T-cell (primary cell): ENCODE data around the gene ATG4C. TPM values are rescaled to one million over a fixed set of nuclear protein-coding genes. Genes with fewer than 3 reads are reported as not detected.
"Not testable (repeated sequence)": the region's sequence is repeated elsewhere in the genome, so short reads cannot be mapped to it uniquely, and the experiment has no call there.

Experiments
- ATAC-seq, 4 experiments: fragments of 200-7000 bp in 3 of 4; fragments of 150-1000 bp in 1 of 4; cut with Tn5 transposase; replicated peaks in 1 of 4; 1 replicate in 3 of 4; 2 replicates in 1 of 4; pipeline ENCODE4 v1.10.0; 2021; ENCODE audit warnings: moderate library complexity in 3 of 4, mild to moderate bottlenecking in 2 of 4, moderate number of reproducible peaks in 1 of 4
- CTCF ChIA-PET, 2 donors: fragments of 300-600 bp; sonication (Branson Sonifier 250); formaldehyde crosslinking; loops; one replicate each; lab custom pipeline; 2022; ENCODE audit warnings: antibody characterized with exemption in 2 of 2; lab: Charles Lee
- POLR2A ChIA-PET, 2 donors: fragments of 300-600 bp; sonication (Branson Sonifier 250); formaldehyde crosslinking; loops; one replicate each; lab custom pipeline; 2022; ENCODE audit warnings: antibody characterized with exemption in 2 of 2; lab: Charles Lee
- DNase-seq, 35 experiments: peaks; one replicate each; pipeline versions ENCODE4 v3.0.0 to v3.0.0-alpha.2; 2013 to 2023
- H3K27ac ChIP-seq: one replicate; pipeline ENCODE4 v1.5.1; 2013; ENCODE audit warnings: low read length
- H3K27me3 ChIP-seq, 2 experiments: replicated peaks in 1 of 2; 1 replicate in 1 of 2; 2 replicates in 1 of 2; pipeline versions ENCODE4 v1.6.1 to v1.7.0; 2013; ENCODE audit warnings: low read length in 1 of 2, mixed read lengths in 1 of 2; ENCODE audit not compliant: control insufficient read depth in 2 of 2, insufficient read depth in 2 of 2; ENCODE audit errors: extremely low read depth in 1 of 2
- H3K36me3 ChIP-seq, 2 donors: 1 replicate in 1 of 2; 2 replicates in 1 of 2; pipeline versions ENCODE4 v1.6.1 to v1.7.0; 2013; ENCODE audit warnings: low read length in 1 of 2; ENCODE audit not compliant: control insufficient read depth in 2 of 2, insufficient read depth in 1 of 2; ENCODE audit errors: extremely low read depth in 1 of 2
- H3K4me1 ChIP-seq, 2 experiments: 1 replicate in 1 of 2; 2 replicates in 1 of 2; pipeline versions ENCODE4 v1.6.1 to v1.7.0; 2013; ENCODE audit warnings: low read length in 2 of 2, mixed read lengths in 1 of 2; ENCODE audit not compliant: insufficient read depth in 2 of 2, control insufficient read depth in 1 of 2; ENCODE audit errors: extremely low read depth in 1 of 2
- H3K4me3 ChIP-seq, 2 donors: 1 replicate in 1 of 2; 2 replicates in 1 of 2; pipeline versions ENCODE4 v1.5.1 to v1.7.0; 2013; ENCODE audit warnings: mild to moderate bottlenecking in 2 of 2, low read length in 1 of 2, moderate library complexity in 1 of 2; ENCODE audit not compliant: control insufficient read depth in 1 of 2; ENCODE audit errors: extremely low read depth in 1 of 2
- H3K9me3 ChIP-seq: 2 replicates; pipeline ENCODE4 v1.7.0; 2013
- H3K27ac Mint-ChIP-seq, 2 donors: one replicate each; pipeline ENCODE4 v1.8.0; 2020 to 2021; ENCODE audit warnings: mild to moderate bottlenecking in 2 of 2, mixed read lengths in 2 of 2
- H3K27me3 Mint-ChIP-seq, 2 donors: one replicate each; pipeline ENCODE4 v1.8.0; 2021 to 2022; ENCODE audit warnings: mixed read lengths in 2 of 2
- H3K36me3 Mint-ChIP-seq: one replicate; pipeline ENCODE4 v1.8.0; 2021; ENCODE audit warnings: mixed read lengths
- H3K4me1 Mint-ChIP-seq, 3 donors: one replicate each; pipeline ENCODE4 v1.8.0; 2020 to 2022; ENCODE audit warnings: mixed read lengths in 3 of 3, mild to moderate bottlenecking in 1 of 3
- H3K4me3 Mint-ChIP-seq, 3 donors: one replicate each; pipeline ENCODE4 v1.8.0; 2020 to 2022; ENCODE audit warnings: mild to moderate bottlenecking in 3 of 3, mixed read lengths in 3 of 3, moderate library complexity in 3 of 3
- H3K9me3 Mint-ChIP-seq, 3 donors: one replicate each; pipeline ENCODE4 v1.8.0; 2020 to 2022; ENCODE audit warnings: mixed read lengths in 3 of 3
- WGBS: methylation state at CpG from one replicate; pipeline ENCODE4 v1.1.5; 2013; ENCODE audit warnings: missing lambda C conversion rate; ENCODE audit not compliant: insufficient coverage; 5-methylcytosine and 5-hydroxymethylcytosine counted together
- total RNA-seq, 35 experiments: library from RNA in 6 of 35; stranded (reverse) in 6 of 35; fragments of 120-200 nt in 1 of 35; gene quantifications; one replicate each; pipeline versions ENCODE4 v1.2.1 to v1.2.4 and lab custom pipeline; 2013 to 2026

ATG4C gene
- total RNA-seq, 5 donors from 2014 or later (not counting 1 experiment from before 2014, with no cell fraction given): 6.4 to 11.8 (median 10.4) TPM

GRCh38 chr1:62746809-62747138 lies 37.2 kb upstream of the ATG4C start:
- no peak overlapping the region for H3K27ac ChIP-seq
- H3K36me3 Mint-ChIP-seq: no peaks in the 10 kb centered on the region
- H3K27me3 Mint-ChIP-seq: peaks cover 0 to 8% of the 10 kb centered on the region in 2 donors
- ChIA-PET CTCF (interaction anchor here (0.7 to 3.5 kb wide), 10 partner anchors 217 to 664 kb away, joined by 3 to 27 read pairs (median 8); no protein-coding TSS in a partner anchor), POLR2A (no interaction called here)
- H3K9me3 Mint-ChIP-seq: no peaks in the 10 kb centered on the region
- H3K4me1 ChIP-seq: no peaks in the 10 kb centered on the region
- ATAC-seq: no peak
- H3K4me3 Mint-ChIP-seq: no peak overlapping the region
- no peaks in the 10 kb centered on the region for H3K9me3 ChIP-seq
- H3K4me1 Mint-ChIP-seq: peaks cover 0 to 1% (median 0%) of the 10 kb centered on the region in 3 donors
- no peak overlapping the region for H3K27ac Mint-ChIP-seq
- peaks cover 0 to under 1% of the 10 kb centered on the region in 2 experiments for H3K27me3 ChIP-seq
- DNase-seq: no peak
- no CpG with 5 or more reads among the region's 3 CpGs for WGBS
- no peaks in the 10 kb centered on the region for H3K36me3 ChIP-seq
- H3K4me3 ChIP-seq: no peak overlapping the region

GRCh38 chr1:62753031-62753965 lies 30.6 kb upstream of the ATG4C start:
- ChIA-PET POLR2A (no interaction called here), CTCF (interaction anchor here in 1 of 2 donors (0.6 kb wide), 1 partner anchor 254 kb away, joined by 4 read pairs; no protein-coding TSS in a partner anchor)
- Mint-ChIP-seq H3K36me3 (no peaks in the 10 kb centered on the region), H3K4me1 (no peaks in the 10 kb centered on the region), H3K27ac (no peak overlapping the region), H3K4me3 (no peak overlapping the region), H3K9me3 (no peaks in the 10 kb centered on the region), H3K27me3 (peaks cover 4 to 5% of the 10 kb centered on the region in 2 donors)
- no peaks in the 10 kb centered on the region for H3K9me3 ChIP-seq
- H3K27ac ChIP-seq: no peak overlapping the region
- no peaks in the 10 kb centered on the region for H3K36me3 ChIP-seq
- H3K4me3 ChIP-seq: no peak overlapping the region
- ATAC-seq (no peak), DNase-seq (no peak)
- WGBS: 88% methylated on average over 30 of the region's 35 CpGs
- no peaks in the 10 kb centered on the region for H3K4me1 ChIP-seq
- peaks cover 0 to 2% of the 10 kb centered on the region in 2 experiments for H3K27me3 ChIP-seq

GRCh38 chr1:62754938-62755337 lies 29.0 kb upstream of the ATG4C start:
- H3K36me3 ChIP-seq, H3K9me3 Mint-ChIP-seq, H3K27ac ChIP-seq, H3K27me3 Mint-ChIP-seq, H3K4me1 Mint-ChIP-seq, H3K4me3 ChIP-seq, H3K9me3 ChIP-seq, H3K27me3 ChIP-seq, H3K4me1 ChIP-seq, H3K27ac Mint-ChIP-seq, H3K4me3 Mint-ChIP-seq, ATAC-seq, H3K36me3 Mint-ChIP-seq, DNase-seq, POLR2A ChIA-PET, CTCF ChIA-PET: not testable (repeated sequence)
- 93% methylated on average over 6 of the region's 13 CpGs for WGBS

GRCh38 chr1:62756255-62756884 lies 27.6 kb upstream of the ATG4C start:
- WGBS: no CpG with 5 or more reads among the region's 5 CpGs
- H3K9me3 ChIP-seq, H3K4me3 Mint-ChIP-seq, H3K4me3 ChIP-seq, POLR2A ChIA-PET, ATAC-seq, H3K4me1 Mint-ChIP-seq, H3K36me3 ChIP-seq, DNase-seq, H3K27me3 Mint-ChIP-seq, CTCF ChIA-PET, H3K36me3 Mint-ChIP-seq, H3K27me3 ChIP-seq, H3K27ac Mint-ChIP-seq, H3K4me1 ChIP-seq, H3K27ac ChIP-seq, H3K9me3 Mint-ChIP-seq: not testable (repeated sequence)

- H3K9me3 Mint-ChIP-seq, H3K4me3 ChIP-seq, CTCF ChIA-PET, H3K36me3 ChIP-seq, POLR2A ChIA-PET, H3K4me1 ChIP-seq, H3K36me3 Mint-ChIP-seq, DNase-seq, H3K27me3 ChIP-seq, H3K4me1 Mint-ChIP-seq, H3K27ac ChIP-seq, ATAC-seq, H3K4me3 Mint-ChIP-seq, H3K9me3 ChIP-seq, H3K27ac Mint-ChIP-seq: not testable (repeated sequence)
- peaks cover 4 to 14% of the 10 kb centered on the region in 2 donors for H3K27me3 Mint-ChIP-seq
- 0% methylated on average over 1 of the region's 5 CpGs for WGBS
Observed at GRCh38 chr1:62759232-62759875, 24.6 kb upstream of the ATG4C start.

- ATAC-seq, H3K9me3 Mint-ChIP-seq, CTCF ChIA-PET, POLR2A ChIA-PET, H3K36me3 Mint-ChIP-seq, H3K27ac Mint-ChIP-seq, H3K4me3 Mint-ChIP-seq, H3K9me3 ChIP-seq, DNase-seq, H3K36me3 ChIP-seq, H3K4me3 ChIP-seq, H3K4me1 Mint-ChIP-seq, H3K27ac ChIP-seq, H3K27me3 ChIP-seq, H3K4me1 ChIP-seq: not testable (repeated sequence)
- H3K27me3 Mint-ChIP-seq: peaks cover 4 to 13% of the 10 kb centered on the region in 2 donors
- 83% methylated on average over 3 of the region's 6 CpGs for WGBS
Observed at GRCh38 chr1:62760021-62760782, 23.7 kb upstream of the ATG4C start.
